ENCODE results near the gene MTA2. TPM values are rescaled to one million over a fixed set of nuclear protein-coding genes. Genes with fewer than 3 reads are reported as not detected.
"Not testable (repeated sequence)": the region's sequence is repeated elsewhere in the genome, so short reads cannot be mapped to it uniquely, and the experiment has no call there.

The MTA2 gene
- polyA plus RNA-seq (ENCODE audit: insufficient read length in 10 of 10) = 10 to 100 TPM; 36.9 to 56.4 (median 44.1) TPM
- long read RNA-seq, donor 1 = 0 reads
- long read RNA-seq, donor 2, partial matches to known transcripts = 0 of 2 reads
- long read RNA-seq, donor 2, other reads (novel, unspliced or antisense) = 0 of 2 reads
- long read RNA-seq, donor 3 = 0 reads
- long read RNA-seq, donor 4, partial matches to known transcripts = 0 of 2 reads
- long read RNA-seq, donor 4, other reads (novel, unspliced or antisense) = 0 of 2 reads
- long read RNA-seq, donor 5 = 0 reads
- long read RNA-seq, donor 6, partial matches to known transcripts = 0 of 1 reads
- long read RNA-seq, donor 6, other reads (novel, unspliced or antisense) = 0 of 1 reads
- long read RNA-seq, donor 7 = 0 reads
- long read RNA-seq, donor 8 = 0 reads
- long read RNA-seq, donor 9 = 0 reads

DNA sequence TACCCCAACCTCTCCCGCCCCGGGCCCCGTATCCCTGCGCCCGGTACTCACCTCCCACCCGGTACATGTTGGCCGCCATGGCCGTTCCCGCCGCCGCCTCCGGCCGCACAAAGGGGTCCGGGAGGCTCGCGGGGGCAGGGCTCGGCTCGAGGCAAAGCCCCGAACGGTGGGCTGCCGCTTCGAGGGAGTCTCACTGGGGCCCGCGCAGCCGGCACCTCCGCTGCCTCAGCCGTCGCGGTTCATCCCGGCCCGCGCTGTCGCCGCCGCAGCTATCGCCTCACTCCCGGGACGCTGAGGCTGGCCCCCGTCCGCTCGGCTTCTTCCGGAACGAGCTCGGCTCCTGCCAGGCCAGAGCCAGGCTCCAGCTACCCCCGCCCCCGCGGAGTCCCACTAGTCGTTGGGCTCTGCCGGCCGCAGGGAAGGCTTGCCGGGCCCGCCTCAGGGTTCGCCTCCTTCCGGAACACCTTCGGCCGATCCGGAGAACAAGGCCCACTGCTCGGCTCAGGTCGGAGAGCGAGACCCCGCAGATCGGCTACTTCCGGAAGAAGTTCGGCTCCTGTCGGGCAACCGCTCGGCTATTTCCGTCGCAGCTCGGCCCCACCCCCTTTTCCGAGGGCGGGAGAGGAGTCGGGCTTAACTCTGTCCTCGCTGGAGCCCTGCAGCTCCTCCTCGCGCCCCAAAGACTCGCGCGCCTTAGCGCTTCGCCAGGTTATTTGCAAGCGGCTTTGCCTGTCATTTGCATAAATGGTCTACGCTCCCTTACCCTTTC lies at the start of gene MTA2:
Gene MTA2, minus strand, starts transcription at position 494 of the 769 bp plus-strand sequence. Its CDS starts 415 bp downstream, at position 79.
- DNase-seq = peak; percentile 98 to 99 (median 98)

GRCh38 chr11:62650283-62650682 lies 48.6 kb upstream of the MTA2 start:
- DNase-seq = not testable (repeated sequence)

GRCh38 chr11:62649486-62649885 lies 47.8 kb upstream of the MTA2 start:
- no peak for DNase-seq

- no peak for DNase-seq
Observed at GRCh38 chr11:62648967-62649364, 47.3 kb upstream of the MTA2 start.

DNA sequence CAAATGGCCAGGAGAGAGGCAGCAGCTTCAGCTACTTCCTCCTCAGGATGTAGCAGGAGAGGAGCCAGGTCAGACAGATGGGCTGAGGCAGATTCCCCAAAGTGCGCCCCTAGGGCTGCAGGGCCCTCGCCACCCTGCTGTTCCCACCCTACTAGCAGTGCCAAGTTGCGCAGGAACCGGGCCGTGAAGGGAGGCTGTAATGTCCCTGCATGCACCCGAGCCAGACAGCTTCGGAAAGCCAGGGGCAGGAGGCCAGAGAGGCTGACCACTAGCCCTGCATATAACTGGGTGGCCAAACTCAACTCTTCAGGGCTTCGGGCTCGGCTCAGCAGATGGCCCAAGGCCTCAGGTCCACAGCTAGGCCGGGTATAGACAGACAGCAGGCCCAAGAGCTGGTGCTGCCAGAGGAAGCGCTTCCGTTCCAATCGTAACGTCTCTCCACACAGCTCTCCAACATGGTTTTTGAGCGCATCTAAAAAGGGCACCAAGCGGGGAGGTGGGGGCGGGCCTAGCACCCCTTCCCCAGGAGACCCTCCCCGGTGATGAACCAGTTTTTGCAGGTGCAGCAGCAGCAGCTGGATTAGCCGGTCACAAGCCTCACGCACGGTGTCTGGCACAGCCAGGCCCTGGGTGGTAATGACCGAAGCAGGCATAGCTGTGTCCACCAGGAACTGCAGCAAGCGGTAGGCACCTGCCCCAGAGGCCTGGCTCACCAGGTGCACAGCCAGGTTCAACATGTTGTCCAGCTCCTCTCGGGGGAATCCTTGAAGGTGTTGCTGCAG lies 46.7 kb upstream of the MTA2 start:
- no peak for DNase-seq

DNA sequence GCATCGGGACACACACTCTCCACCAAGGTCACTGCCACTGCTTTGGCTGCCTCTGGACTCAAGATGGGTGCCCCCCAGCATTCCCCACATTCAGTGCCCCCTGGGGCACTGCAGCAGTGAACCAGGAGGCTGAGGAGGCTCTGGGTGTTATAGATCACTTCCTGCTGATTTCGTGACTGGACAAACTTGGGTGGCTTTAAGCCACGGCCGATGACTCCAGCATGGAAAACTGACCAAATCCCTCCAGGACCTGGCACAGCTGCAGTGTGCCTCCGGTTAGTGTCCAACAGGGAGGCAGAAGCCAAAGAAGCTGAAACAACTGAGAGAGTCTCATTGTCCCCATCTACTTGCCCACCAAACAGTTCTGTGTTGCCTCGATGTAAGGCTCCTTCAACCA lies 45.9 kb upstream of the MTA2 start:
- DNase-seq = no peak

DNA sequence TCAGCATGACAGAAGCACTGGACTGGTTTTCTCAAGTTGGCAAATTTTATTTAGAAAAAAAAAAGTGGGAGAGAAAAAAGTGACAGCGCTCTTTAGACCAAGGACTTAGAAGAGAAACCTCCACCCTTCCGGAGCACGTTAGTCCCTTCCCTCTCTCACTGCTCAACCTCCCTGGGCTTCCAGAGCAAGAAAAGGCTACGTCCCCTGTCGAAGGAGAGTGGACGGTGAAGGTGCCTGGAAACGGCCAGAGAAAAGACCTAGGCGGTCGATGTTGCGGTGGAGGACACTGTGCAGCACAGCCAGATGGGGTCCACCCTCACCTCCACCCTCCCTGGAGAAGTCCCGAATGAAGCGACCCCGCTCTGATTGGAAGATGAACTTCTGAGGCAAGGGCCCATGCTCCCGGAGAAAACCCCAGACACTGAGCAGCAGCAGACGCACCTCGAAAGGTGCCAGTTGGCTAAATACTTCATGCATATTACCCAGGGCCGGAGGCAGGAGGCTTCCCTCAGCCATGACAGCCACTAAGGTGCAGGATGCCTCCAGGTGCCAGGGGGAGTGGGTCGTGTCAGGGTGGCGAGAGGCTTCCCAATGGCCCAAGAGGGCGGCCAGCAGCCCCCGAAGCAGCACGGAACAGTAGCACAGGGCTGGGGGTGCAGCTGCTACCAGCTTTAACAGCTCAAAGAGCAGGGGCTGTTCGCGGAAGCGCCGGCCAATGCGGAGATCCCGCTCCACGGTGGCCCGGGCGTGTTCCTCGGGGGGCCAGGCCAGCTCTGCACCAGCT lies 45.4 kb upstream of the MTA2 start:
- no peak for DNase-seq

- DNase-seq = peak; percentile 98 to 99 (median 99)
Observed at GRCh38 chr11:62645946-62646824, 44.5 kb upstream of the MTA2 start, which contains the start of gene GANAB. Gene GANAB (minus strand): TSS chr11:62646613. CDS start chr11:62646599, 14 bp downstream.

- DNase-seq = no peak
Observed at GRCh38 chr11:62645671-62645945, 43.9 kb upstream of the MTA2 start.

DNA sequence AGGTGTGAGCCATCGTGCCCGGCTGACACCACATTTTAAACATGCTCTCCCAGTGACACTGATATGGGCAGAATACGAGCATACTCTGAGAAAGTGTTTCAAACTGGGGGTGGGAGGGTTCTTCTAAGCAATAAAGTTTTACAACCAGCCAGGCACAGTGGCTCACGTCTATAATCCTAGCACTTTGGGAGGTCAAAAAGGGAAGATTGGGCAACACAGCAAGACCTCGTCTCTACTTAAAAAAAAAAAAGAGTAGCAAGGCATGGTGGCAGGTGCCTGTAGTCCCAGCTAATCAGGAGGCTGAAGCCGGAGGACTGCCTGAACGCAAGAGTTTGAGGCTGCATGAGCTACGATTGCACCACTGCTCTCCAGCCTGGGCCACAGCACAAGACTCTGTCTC lies 42.6 kb upstream of the MTA2 start:
- no peak for DNase-seq

DNA sequence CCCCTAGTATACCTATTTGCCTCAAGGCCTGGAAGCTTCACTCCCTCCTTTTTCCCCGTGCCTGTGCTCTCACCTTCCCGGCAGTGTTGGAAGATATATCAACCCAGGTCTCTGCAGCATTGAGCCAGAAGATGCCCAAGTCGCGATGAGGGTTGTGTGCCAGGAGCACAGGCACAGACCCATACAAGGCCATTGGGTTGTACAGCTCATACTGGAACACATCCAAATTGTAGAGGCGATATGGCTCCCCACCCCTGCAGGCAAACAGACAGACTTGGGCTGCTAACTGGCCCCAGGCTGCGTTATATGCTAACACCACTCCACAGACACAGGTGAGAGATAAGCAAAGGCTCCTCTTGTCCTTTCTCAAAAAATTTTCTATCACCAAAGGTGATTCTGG lies 30.8 kb upstream of the MTA2 start:
- no peak for DNase-seq

DNA sequence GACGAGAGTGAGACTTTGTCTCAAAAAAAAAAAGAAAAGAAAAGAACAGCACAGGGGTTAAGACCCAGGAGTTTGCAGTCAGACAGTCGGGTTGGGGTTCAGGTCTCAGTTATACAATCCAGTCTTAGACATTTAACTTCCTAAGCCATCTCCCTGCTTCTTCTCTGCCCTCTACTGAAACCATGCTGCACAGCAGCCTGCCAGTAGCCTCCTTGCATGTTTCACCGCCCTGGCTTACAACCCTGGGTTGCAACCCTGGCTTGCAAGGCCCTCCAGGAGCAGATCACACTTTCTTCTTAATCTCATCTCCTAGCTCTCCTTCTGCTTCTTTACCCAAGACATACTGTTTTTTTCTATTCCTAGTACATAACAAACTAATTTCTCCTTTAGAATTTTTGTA lies 26.0 kb upstream of the MTA2 start:
- DNase-seq = no peak

GRCh38 chr11:62622476-62623089 lies 20.9 kb upstream of the MTA2 start:
- DNase-seq = no peak

GRCh38 chr11:62621567-62622470 lies 20.2 kb upstream of the MTA2 start, which contains the start of gene B3GAT3:
Gene B3GAT3 (minus strand): TSS chr11:62621986. CDS start chr11:62621947, 39 bp downstream.
- DNase-seq = peak; percentile 94 to 98 (median 96)

DNA sequence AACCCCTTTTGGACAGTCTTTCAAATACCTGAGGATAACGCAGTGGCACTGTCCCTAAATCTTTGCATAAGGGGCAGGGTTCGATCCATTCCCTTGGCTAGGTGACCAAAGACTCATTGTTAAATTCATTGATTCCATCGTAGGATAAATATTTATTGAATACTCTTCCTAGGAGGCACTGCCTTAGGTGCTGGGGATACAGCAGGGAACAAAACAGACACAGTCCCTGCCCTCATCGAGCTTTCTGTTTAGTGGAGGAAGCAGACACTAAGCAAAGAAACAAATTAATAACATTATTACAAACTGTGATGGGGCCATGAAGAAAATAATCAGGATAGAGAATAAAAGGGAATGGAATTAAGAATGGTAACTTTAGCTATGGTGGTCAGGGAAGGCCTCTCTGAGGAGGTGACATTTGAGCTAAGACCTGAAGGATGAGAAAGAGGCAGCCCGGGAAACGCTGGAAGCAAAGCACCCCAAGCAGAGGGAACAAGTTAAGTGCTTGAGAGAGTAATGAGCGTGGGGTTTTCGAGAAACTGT lies 19.4 kb upstream of the MTA2 start:
- DNase-seq = no peak

- not testable (repeated sequence) for DNase-seq
Observed at GRCh38 chr11:62616957-62617356, 15.3 kb upstream of the MTA2 start.

DNA sequence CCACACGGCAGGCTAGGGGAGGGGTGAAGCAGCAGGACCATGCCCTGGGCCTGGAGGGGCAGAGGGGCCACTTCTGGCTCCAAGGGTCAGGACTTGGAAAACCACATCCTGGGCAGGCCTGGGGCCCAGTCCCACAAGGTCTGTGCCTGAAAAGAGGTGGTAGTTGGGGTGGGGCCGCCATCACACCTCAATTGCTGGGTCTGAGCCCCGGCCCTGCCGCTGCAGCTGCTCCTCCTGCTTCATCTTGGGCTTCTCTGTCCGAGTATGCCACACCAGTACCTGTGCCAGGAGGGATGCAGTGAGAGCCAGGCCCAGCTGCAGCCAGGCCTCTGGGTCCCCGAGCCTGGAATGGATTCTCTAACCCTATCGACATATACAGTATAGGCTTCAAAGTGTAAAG lies 13.9 kb upstream of the MTA2 start:
- no peak for DNase-seq

- DNase-seq = no peak
Observed at GRCh38 chr11:62614275-62614674, 12.6 kb upstream of the MTA2 start.

Measured in muscle of back (tissue), 13 donors.